Left forelimb (tissue), 1 donor: ENCODE results near the gene STK40.

ENCODE experiments used
- DNase-seq: peaks from one replicate; pipeline ENCODE4 v3.0.0-alpha.2; 2018; ENCODE audit warnings: low spot score

The STK40 gene

GRCh38 chr1:36309397-36309796 lies 76.3 kb downstream of the STK40 start:
- no peak for DNase-seq

DNA sequence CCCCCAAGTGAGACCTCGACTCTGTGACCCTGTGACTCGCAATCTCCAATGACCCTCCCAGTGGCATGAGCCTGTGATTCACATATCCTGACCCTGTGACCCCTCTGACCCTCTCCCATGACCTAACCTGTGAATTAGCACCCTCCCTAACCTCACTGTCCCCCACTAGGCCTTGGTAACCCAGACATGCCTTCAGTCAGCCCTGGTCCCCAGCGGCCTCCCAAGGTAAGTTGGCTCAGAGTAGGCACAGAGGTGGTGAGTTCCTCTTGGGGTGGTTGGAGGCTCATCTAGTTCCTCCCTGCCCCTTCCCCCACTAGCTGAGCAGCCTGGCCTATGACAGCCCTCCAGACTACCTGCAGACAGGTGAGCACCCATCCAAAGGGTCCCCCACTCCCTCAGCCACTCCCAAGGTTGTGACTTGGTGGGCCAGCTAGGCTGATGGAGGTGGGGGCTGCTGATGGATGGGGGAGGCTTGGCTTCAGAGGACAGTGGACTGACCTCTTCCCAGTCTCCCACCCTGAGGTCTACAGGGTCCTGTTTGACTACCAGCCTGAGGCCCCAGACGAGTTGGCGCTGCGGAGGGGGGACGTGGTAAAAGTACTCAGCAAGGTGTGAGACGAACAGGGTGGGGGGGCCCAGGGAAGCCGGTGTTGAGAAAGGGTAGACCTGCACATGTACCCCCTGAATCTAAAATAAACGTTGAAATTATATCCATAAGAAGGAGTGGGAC lies 78.0 kb downstream of the STK40 start:
- DNase-seq: no peak

- peak; percentile 94 for DNase-seq
Observed at GRCh38 chr1:36306902-36307456, 78.7 kb downstream of the STK40 start.

DNA sequence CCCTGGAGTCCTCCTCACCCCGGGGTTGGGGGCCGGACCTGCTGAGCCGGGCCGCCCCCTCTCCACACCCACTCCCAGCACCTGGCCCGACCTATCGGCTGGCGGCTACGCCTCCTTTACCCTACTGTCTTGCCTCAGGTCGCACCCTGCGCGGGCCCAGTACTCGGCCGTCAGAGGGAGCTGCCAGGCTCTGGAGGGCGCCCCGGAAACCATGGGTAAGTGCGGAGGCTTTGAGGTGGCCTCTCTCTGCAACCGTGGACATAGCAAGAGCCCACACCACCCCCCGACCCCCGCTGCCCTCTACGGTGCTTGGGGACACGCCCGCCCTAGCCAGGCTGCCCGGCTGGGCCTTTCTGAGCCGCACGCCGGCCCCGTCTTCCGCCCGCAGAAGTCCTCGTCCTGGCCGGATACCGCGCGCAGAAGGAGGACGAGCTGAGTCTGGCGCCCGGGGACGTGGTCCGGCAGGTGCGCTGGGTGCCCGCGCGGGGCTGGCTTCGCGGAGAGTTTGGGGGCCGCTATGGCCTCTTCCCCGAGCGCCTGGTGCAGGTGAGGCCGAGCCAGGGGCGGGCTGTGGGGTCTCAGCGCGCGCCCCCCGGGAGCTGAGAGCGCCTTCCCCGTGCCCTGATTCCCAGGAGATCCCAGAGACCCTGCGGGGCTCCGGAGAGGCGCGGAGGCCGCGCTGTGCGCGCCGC lies 79.4 kb downstream of the STK40 start, which contains the start of gene SH3D21:
Gene SH3D21 (plus strand): TSS at position 159 of the 692 bp plus-strand sequence. CDS start 53 bp downstream, at position 212.
- no peak for DNase-seq

DNA sequence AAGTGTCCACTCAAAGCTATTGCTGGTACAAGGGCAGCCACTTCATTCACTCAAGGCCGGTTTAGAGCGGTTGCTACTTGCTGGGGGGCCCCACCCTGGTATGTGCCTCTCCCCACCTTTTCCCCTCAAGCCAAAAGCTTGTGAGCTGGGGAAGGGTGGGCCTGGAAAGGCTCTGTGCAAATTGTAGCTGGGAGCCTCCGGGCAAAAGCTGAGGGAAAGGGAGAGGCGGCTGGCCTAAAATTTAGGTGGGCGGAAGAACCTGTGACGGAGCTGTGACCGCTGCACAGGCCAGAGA lies 79.9 kb downstream of the STK40 start:
- DNase-seq: no peak

- no peak for DNase-seq
Observed at GRCh38 chr1:36304970-36305914, 80.5 kb downstream of the STK40 start.

- DNase-seq: no peak
Observed at GRCh38 chr1:36304521-36304920, 81.2 kb downstream of the STK40 start.

DNA sequence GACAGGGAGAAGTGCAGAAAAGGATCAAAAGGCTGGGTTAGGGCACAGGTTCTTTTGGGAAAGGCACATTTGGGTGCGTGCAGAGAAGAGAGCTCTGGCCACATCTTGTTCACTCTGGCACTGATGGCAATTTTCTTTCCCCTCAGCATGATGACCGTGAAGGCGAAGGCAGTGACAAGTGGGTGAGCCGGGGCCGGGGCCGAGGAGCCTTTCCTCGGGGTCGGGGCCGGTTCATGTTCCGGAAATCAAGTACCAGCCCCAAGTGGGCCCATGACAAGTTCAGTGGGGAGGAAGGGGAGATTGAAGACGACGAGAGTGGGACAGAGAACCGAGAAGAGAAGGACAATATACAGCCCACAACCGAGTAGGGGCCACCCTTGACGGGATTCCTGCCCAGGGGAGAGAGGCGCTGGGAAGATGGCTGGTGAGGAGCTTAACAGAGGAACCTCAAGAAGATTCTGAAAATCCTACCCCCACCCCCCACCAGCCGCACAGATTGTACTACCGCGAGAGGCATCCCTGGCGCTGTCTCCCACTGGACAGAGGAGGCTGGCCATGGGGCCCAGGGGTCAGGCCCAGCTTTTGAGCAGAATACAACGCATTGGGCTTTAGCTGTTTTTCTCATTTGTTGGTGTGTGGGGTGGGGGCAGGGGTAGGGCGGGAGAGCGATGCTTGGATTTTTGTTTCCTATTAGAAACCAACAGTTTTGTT lies 81.9 kb downstream of the STK40 start:
- DNase-seq: no peak

DNA sequence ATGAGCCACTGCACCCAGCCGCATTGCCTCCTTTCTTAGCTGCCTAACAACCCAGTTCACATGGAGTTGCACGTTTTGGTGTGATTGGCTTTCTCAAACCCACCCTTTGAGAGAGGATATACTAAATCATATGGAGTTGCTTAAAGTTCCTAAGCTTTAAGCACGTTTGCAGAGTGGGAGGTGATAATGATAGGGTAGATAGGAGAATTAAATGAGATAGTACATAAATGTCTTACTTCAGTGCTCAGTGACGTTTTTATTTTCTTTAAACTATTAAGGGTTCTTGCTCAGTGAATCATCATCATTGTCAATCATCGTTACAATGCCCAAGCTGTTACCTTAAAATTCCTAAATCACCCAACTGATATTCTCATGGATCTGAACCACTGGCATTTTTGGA lies 82.5 kb downstream of the STK40 start:
- DNase-seq: no peak

DNA sequence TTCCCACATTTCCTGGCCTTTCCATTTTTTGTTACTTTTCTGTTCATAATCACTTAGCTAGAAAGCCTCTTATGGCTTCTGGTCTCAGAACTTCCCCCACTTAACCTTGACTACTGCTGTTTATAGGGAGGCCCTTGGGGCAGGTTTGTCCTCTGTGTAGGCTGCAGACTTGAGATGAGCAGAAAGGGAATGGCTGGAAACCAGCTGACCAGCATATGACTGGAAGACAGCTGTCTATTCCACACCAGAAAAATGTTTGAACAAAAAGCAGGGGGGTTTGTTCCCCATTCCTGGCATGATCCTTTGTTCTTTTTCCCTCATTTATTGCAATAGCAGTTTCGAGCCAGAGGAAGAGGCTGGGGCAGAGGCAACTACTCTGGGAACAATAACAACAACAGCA lies 84.5 kb downstream of the STK40 start:
- DNase-seq: no peak

DNA sequence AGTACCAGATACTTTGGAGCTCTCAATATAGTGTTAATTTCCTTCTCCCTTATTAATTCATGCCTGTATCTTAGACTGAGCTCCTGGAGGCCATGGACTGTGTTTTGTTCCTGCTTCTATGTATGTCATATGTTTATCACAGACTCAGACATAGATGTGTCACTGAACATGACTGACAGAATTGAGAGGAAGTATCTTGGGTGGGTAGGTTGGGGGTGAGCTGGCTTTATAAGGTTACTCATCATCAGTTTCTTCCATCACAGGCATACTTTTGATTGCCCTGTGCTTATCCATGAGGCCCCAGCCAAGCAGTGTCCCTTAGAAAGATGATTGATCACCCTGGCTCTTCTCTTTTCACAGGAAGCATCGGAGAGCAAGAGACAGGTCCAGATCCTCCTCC lies 85.2 kb downstream of the STK40 start:
- no peak for DNase-seq

DNA sequence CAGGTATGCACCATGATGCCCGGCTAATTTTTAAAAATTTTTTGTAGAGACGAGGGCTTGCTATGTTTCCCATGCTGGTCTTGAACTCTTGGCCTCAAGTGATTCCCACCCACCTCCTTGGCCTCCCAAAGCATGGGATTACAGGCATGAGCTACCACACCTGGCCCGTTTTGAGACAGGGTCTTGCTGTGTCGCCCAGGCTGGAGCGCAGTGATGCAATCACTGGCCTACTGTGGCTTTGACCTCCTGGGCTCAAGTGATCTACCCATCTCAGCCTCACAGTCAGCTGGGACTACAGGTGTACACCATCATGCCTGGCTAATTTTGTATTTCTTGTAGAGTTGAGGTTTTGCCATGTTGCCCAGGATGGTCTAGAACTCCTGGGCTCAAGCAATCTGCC lies 87.1 kb downstream of the STK40 start:
- no peak for DNase-seq

- DNase-seq: no peak
Observed at GRCh38 chr1:36297062-36297461, 88.7 kb downstream of the STK40 start.

DNA sequence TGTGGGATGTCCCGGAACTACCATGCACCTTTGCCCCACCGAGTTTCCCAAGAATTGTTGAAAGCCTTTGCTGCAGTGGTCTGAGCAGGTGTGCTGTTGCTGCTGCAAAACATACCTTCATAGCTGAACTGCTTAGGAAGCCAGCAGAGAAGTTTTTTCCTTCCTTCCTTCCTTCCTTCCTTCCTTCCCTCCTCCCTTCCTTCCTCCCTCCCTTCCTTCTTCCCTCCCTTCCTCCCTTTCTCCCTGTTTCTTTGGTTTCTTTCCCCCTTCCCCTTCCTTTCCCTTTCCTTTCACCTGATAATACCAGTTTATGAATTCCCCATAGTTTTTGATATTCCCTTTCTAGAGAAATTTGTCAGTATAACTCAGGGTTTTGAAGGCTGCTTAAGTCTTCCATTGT lies 90.3 kb downstream of the STK40 start:
- no peak for DNase-seq
